Measurements from ENCODE around the gene HTRA1. TPM values are rescaled to one million over a fixed set of nuclear protein-coding genes. Genes with fewer than 3 reads are reported as not detected.

HTRA1 gene
- total RNA-seq, 4 donors from 2014 or later, result 55.2 to 99.5 (median 80.6) TPM

- 0% methylated on average over 23 of the region's 95 CpGs for WGBS
- no peak for DNase-seq (ENCODE audit: low spot score in 2 of 2)
- H3K36me3 ChIP-seq, result no peaks in the 10 kb centered on the region
- H3K27me3 ChIP-seq, result no peaks in the 10 kb centered on the region
- TF ChIP-seq, protein P1, sequence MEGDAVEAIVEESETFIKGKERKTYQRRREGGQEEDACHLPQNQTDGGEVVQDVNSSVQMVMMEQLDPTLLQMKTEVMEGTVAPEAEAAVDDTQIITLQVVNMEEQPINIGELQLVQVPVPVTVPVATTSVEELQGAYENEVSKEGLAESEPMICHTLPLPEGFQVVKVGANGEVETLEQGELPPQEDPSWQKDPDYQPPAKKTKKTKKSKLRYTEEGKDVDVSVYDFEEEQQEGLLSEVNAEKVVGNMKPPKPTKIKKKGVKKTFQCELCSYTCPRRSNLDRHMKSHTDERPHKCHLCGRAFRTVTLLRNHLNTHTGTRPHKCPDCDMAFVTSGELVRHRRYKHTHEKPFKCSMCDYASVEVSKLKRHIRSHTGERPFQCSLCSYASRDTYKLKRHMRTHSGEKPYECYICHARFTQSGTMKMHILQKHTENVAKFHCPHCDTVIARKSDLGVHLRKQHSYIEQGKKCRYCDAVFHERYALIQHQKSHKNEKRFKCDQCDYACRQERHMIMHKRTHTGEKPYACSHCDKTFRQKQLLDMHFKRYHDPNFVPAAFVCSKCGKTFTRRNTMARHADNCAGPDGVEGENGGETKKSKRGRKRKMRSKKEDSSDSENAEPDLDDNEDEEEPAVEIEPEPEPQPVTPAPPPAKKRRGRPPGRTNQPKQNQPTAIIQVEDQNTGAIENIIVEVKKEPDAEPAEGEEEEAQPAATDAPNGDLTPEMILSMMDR (IDR thresholded peaks at IDR 0.05), result no peak
- no peaks in the 10 kb centered on the region for H3K9me3 ChIP-seq
- H3K27ac ChIP-seq, result peak overlapping the region; percentile 86
- H3K4me1 ChIP-seq, result peaks cover 37% of the 10 kb centered on the region
- peak overlapping the region; percentile 85 for H3K4me3 ChIP-seq
Observed at GRCh38 chr10:122461729-122462532, 578 bp downstream of the HTRA1 start.

- H3K36me3 ChIP-seq, result no peaks in the 10 kb centered on the region
- H3K4me1 ChIP-seq, result peaks cover 38% of the 10 kb centered on the region
- no peaks in the 10 kb centered on the region for H3K9me3 ChIP-seq
- TF ChIP-seq POLR2AphosphoS5 (IDR thresholded peaks at IDR 0.05) (peak in 1 of 3 donors; percentile 18), EP300 (IDR thresholded peaks at IDR 0.05) (no peak), POLR2A (IDR thresholded peaks at IDR 0.05) (no peak)
- H3K4me3 ChIP-seq, result peak overlapping the region; percentile 85
- H3K27ac ChIP-seq, result peak overlapping the region; percentile 86
- DNase-seq (ENCODE audit: low spot score in 2 of 2), result peak; percentile 87 to 90
- WGBS, result 3% methylated on average over 45 of the region's 47 CpGs
- H3K27me3 ChIP-seq, result no peaks in the 10 kb centered on the region
Observed at GRCh38 chr10:122462533-122463465, 1.4 kb downstream of the HTRA1 start.

DNA sequence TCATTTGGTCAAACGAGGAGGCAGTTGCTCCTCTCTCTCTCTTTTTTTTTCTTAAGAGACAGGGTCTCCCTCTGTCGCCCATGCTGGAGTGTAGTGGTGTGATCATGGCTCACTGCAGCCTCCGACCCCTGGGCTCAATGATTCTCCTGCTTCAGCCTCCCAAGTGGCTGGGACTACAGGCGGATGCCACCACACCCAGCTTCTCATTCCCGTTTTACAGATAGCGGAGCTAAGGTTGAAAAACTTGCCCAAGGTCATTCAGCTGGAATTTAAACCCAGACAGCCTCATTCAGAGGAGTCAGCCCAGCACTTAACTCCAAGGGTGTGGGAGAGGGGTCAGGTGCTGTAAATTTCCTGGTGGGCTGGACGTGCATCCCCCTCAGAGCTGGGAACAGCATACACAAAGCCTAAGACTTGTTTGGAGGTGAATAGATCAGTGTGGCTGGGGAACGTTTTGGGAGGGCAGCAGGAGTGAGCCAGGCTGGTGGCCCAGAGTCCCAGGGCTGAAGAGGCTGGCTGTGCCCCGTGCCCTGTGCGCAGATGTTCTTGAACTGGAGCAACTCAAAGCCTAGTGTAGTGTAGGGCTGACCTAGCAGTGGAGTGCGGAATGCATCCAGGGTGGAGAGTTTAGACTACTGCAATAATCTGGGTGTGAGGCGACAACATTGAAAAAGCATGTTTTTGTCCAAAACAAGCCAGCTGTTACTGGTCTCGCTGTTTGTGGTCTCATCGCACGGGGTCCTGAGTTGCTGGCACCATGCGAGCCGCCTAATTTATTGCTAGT lies 2.3 kb downstream of the HTRA1 start:
- WGBS, result 45% methylated on average over 16 of the region's 17 CpGs
- Histone ChIP-seq H3K27ac (no peak overlapping the region), H3K4me1 (peaks cover 47% of the 10 kb centered on the region), H3K27me3 (no peaks in the 10 kb centered on the region), H3K4me3 (peak overlapping the region; percentile 85), H3K9me3 (no peaks in the 10 kb centered on the region), H3K36me3 (no peaks in the 10 kb centered on the region)
- no peak for DNase-seq (ENCODE audit: low spot score in 2 of 2)
- TF ChIP-seq POLR2A (IDR thresholded peaks at IDR 0.05) (no peak), POLR2AphosphoS5 (IDR thresholded peaks at IDR 0.05) (no peak), EP300 (IDR thresholded peaks at IDR 0.05) (no peak)
- TF ChIP-seq, protein P1 (IDR thresholded peaks at IDR 0.05), result no peak

- no peak for TF ChIP-seq POLR2AphosphoS5 (IDR thresholded peaks at IDR 0.05)
- TF ChIP-seq POLR2A (IDR thresholded peaks at IDR 0.05), result no peak
- no peak for TF ChIP-seq EP300 (IDR thresholded peaks at IDR 0.05)
- no peaks in the 10 kb centered on the region for H3K27me3 ChIP-seq
- no peak overlapping the region for H3K27ac ChIP-seq
Observed at GRCh38 chr10:122464250-122464510, 2.8 kb downstream of the HTRA1 start.

DNA sequence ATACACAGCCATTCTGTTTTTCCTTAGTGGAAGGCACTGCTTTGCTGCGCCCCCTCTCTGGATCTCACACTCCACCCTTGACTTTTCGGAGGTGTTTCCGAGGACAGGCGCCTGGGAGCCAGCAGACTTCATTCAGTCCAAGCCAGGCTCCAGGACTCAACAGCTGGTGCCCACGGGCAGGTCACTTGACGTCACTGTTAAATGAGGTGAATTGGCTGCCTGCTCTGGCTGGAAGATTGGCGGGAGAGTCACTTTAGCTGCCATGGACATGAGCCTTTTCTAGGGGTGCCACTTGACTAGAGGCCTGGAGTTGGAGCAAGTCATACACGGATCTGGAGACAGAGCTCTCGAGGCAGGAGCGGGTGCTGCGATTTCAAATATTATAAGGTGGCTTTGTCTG lies 3.2 kb downstream of the HTRA1 start:
- no peaks in the 10 kb centered on the region for H3K27me3 ChIP-seq
- TF ChIP-seq EP300 (IDR thresholded peaks at IDR 0.05) (no peak), POLR2A (IDR thresholded peaks at IDR 0.05) (no peak), POLR2AphosphoS5 (IDR thresholded peaks at IDR 0.05) (no peak)
- TF ChIP-seq, protein P1 (IDR thresholded peaks at IDR 0.05), result no peak
- peaks cover 53% of the 10 kb centered on the region for H3K4me1 ChIP-seq
- no peak overlapping the region for H3K4me3 ChIP-seq
- no peak for DNase-seq (ENCODE audit: low spot score in 2 of 2)
- no peak overlapping the region for H3K27ac ChIP-seq
- H3K9me3 ChIP-seq, result no peaks in the 10 kb centered on the region
- H3K36me3 ChIP-seq, result no peaks in the 10 kb centered on the region
- 90% methylated on average over 11 of the region's 11 CpGs for WGBS

More at GRCh38 chr10:122464250-122464510, 2.8 kb downstream of the HTRA1 start:
- DNase-seq (ENCODE audit: low spot score in 2 of 2), result no peak
- peaks cover 49% of the 10 kb centered on the region for H3K4me1 ChIP-seq
- no peaks in the 10 kb centered on the region for H3K9me3 ChIP-seq
- no peaks in the 10 kb centered on the region for H3K36me3 ChIP-seq
- WGBS, result 49% methylated on average over 4 of the region's 4 CpGs
- peak overlapping the region; percentile 85 for H3K4me3 ChIP-seq
